ENCODE results near the gene RPL23.

RPL23 gene

DNA sequence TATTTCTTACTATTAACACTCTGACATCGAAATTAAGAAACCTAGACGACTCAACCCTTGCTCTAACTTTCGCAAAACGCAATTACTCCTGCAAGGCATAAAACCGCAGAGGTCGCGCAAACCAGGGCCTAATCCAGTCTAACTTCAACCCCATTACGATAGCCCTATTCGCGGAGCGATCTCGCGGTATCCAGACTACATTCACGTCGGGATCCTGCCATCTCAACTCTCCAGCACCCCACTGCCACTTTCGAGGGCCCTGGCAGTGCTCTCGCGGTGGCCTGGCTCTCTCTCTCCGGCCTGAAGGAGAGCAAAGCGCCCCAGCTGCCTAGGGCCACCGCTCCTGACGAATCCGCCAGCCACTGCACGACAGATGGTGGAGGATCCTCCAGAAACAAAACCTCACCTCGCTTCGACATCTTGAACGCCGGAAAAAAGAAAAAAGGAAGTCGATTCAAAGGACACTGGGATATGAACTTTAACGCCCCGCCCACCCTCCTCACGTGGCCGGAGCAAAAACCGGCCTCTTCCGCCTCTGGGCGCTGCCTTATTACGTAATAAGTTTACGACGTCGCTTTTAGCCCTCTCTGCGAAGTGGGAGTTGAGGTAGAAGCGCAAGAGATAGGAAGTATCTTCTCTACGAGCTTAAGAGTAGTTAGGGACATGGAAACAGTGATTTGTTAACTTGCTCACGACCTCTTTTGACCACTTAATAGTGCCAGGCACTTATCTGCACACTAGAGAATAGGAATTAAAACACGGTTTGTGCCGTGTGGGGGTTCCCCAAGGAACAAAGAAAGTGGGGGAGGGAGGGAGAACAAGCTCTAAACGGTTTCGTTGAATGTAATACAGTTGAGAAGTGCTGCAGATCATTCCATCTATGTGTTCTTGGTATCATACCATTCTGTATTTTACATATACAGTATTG lies at the start of gene RPL23:
RPL23 (minus strand) TSS at position 430 of the 928 bp plus-strand sequence; CDS start at position 419, 11 bp downstream.
- peak; percentile 82 for DNase-seq

DNA sequence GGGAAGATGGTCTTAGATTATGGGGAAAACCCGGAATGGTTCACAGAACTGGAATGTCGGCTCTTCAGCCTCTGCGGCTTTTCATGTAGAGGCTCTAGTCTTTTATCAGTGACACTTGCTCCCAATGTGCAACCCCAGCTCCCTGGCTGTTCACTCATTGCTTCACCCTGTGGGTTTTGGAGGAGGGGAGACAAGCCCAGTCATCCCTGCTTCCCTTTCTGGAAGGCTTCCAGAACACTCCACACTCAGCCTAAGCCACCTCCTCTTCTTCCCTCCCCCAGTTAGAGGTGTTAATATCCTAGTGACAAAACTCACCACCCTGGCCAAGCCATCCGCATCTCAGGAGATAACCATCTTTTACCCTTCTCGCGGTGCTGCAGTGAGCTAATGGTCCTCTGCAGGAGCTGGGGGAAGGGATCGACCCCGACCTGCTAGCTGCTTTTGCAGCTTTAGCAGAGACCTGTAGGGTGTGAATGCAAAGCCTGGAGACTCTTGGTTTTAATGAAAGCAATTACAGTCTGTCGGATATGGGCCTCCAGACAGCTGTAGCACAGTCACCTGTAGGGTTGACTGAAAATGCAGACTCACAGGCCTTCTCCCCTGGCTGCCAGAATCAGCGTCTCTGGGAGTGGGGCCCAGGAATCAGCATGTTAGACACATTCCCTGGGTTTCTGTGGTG lies 47.6 kb upstream of the RPL23 start:
- DNase-seq, result no peak

DNA sequence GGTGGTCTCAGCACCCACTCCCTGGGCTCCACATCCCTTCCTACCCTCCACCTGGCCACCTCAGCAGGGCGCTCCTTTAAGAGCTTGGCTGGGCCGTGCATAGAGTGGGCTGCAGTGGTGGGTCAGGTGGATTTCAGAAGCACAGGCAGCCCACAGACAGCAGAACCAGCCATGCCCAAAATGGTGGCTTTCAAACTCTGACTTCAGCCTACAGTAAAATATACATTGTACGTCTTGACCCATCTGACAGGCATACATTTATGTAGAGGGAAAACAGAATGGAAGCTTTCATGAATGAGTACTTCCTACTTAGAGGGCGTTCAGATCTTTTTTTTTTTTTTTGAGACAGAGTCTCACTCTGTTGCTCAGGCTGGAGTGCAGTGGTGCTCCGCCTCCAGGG lies 45.9 kb upstream of the RPL23 start:
- DNase-seq, result no peak

DNA sequence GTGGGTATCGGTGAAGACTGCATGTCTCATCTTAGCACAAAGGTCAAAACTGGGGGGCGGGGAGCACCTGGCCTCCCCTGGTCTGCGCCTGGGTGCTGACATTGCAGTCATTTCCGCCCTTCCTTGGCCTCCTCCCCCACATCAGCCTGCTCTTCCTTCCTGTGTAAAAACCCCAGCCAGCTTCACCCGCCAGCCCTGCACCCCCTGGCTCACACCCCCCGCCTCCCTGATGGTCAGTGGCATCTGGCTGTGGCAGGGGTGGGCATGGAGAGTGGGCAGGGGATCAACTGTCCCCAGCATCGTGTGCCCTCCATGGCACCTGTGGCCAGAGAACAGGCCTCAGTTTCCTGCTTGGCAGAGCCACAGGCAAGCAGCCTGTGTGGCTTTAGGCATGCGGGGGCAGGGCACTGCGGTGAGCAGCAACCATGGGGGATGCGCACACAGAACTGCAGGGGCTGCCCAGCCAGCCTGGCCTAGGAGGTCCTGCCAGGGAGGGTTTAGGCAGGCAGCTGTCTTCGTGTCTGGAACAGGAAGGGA lies 45.4 kb upstream of the RPL23 start:
- peak; percentile 65 for DNase-seq

DNA sequence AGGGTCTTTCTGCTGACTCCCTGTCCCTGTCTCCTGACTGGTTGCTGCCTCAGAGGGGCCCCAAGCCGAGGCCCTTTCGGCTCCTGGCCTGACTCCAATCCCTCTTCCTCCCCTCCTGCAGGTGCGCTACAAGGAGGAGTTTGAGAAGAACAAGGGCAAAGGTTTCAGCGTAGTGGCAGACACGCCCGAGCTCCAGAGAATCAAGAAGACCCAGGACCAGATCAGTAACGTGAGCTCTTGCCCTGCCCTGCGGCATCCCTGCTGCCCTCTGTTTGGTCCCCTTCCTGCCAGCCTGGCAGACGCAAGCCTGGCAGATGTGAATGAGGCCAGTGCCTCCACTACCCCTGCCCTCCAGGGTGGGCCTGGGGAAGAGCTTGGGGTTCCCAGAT lies 44.8 kb upstream of the RPL23 start:
- DNase-seq, result no peak

DNA sequence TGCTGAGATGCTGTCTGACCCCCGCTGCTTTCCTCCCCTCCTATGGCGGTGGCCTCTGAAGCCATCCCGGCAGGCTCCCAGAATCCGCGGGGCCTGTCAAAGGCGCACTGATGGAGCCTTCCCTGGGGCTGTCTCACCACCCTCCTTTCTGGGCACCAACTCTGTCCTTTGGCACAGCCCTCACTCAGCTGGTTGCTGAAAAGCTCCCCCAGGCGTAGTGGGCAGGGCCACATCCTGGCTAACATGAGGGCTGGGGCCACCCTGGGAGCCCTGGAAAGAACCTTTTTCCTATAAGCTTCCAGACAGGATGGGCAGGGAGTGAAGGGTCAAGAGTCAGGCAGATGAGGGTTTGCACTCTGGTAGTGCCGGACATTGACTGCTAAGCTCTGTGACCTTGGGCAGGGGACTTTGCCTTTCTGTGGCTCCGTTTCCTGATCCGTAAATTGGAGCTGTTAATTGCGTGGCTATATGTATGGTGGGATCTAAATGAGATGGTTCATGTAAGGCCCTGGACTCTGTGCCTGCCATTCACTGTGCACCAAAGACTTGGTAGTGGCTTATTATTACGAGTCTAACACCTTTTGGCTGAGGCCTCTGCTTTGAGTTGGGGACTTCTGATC lies 44.3 kb upstream of the RPL23 start:
- no peak for DNase-seq

DNA sequence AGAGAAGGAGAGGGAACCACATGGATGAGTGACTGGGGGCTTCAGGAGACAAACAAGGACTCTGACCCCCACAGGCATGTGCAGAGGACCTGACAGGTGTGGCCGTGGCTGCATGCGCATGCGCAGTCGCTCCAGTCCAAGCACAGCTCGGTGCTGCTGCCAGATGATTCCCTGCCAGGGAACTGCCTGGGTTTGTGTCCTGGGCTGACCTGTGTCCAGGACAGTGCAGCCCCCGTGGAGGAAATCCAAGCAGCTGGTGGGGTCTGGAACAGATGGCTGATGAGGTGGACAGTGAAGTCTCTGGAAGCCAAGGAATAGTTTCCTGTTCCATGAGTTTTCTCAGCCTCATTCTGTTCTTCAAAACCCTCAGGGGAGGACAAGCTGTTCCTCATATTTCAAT lies 43.7 kb upstream of the RPL23 start:
- DNase-seq, result no peak

DNA sequence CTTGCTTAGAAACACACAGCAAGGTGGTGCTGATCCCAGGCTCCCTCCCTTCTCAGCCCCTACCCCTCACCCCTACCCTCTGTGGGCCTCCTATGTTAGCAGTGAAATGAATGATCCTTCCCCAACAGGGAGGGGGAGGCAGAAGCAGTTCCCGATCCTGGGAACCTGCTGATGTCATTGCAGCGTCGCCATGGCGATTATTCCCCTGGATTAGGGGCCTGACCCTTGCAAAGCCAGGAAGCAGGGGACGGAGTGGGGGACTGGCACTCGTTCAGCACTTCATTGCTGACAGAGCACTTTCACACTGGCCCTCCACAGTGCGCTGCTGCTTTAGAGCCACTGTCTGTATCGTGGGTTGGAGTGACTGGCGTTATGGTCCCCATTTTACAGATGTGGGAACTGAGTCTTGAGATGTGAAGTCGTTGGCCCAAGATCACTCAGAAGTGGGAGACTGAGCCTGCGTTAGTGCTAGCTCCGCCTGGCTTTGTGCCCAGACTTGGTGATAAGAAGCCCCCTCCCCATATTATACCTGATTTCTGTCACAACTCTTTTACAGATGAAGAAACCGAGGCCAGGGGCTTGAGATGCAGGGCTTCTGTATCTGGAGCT lies 42.9 kb upstream of the RPL23 start:
- no peak for DNase-seq

DNA sequence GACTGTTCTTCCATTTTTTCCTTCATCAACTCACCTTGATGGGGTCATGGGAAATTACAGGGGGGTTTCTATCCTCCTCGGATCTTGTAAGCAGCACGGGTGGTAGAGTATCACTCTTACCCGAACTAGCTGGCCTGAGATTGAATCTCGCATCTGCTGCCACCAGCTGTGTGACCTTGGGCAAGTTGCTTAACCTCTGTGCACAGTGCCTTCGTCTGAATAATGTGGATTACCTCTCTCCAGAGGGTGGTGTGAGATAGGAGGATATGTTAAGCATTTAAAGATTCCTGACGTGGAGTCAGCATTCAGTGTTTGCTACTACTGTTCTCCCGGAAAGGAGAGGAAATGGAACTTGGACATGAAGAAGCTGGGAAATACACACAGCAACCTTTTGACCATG lies 40.8 kb upstream of the RPL23 start:
- no peak for DNase-seq

DNA sequence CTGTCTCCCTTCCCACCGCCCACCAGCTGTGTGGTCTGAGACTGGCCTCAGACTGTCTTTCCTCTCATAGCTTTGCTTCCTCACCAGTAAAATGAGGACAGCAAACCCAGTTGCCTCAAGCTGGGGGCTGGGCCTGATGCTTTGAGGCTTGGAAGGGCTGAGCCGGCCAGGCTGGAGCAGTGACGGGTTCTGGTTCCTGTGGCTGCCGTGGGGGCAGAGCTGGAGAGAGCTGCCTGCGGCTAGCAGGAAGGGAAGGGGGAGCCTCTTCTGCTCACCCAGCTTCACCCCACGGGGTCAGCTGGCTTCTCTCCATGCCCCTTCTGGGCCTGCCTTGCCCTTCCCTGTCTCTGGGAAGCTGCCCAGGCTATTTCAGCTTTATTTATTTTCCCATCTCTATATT lies 40.1 kb upstream of the RPL23 start:
- no peak for DNase-seq

DNA sequence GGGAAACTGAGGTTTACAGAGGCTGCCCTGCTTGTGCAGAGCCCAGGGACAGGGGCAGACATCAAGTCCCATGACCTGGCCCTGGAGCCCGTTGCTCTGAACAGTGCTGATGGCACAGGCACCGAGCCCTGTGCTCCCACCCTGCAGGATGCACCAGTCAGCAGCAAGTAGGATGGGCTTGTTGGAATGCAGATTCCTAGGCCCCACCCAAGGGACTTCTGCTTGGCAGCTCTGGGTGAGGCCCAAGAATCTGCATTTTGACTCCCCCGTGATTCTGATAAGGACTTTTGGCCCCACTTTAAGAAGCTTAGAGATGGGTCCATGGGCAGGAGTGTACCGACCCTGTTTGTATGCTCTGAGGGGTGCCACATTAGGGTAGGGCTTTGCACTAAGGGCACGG lies 39.6 kb upstream of the RPL23 start:
- no peak for DNase-seq

DNA sequence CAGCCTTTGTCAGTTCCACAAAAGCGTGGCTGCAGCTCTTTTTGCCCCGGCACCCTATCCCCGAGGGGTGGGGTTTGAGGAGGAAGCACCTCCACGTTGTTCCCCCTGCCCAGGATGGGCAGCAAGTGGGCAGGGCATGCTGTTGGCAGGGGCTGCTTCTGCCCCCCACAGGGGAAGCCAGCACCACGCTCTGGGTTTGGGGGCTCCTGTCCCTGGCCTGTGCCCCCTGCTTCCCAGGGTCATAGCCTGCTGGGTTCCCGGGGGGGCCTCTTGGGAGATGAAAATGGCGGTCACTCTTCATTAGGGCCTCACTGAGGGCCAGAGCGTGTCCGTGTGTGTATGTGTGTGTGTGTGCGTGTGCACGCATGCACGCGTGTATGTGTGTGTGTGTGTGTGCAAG lies 39.1 kb upstream of the RPL23 start:
- DNase-seq, result no peak

DNA sequence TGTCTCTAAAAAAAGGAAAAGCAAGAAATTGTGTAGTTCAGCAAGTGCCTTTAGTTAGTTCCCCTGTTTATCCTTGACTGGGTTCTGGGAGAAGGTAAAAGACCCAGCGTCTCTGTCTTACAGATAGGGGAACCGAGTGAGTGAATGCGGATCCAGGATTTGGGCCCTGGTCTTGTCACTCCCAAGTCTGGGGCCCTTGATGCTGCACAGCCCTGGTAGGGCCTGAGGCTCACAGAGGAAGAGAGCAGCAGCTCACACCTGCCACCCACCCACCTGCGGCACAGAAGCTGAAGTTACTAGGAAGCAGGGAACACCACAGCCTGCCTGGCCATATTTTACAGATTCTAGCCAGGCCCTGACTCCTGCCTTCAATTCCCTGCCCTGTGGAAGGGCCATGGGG lies 38.6 kb upstream of the RPL23 start:
- DNase-seq, result no peak

DNA sequence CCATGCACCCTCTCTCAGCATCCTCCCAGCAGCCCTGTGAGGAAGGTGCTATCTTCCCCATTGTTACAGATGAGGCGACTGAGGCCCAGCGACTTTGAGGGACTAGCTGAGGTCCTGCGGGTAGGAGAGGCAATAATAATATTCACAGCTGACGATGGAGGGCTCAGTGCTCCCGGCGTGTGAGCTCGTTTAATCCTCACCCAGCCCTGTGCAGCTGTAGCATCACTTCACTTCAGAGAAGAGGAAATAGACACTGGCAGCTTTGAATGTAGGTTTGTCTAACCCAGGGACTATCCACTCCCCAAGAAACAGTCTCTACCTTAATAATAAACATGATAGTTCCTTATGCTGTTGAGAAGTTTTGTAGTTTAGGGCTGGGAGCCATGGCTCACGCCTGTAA lies 37.9 kb upstream of the RPL23 start:
- no peak for DNase-seq

DNA sequence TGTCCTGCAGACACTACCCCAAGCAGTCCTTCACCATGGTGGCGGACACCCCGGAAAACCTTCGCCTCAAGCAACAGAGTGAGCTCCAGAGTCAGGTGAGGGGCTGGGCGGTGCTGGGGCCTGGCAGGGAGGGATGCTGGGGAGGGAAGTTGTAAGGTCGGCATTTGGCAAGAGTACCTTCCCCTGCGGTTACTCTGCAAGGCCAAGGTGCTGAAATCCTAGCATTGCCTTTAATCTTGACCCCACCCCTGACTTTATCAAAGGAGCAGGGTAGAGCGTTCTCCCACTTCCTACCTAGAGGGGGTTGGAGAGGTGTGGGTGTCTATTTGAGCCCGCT lies 36.9 kb upstream of the RPL23 start:
- no peak for DNase-seq

DNA sequence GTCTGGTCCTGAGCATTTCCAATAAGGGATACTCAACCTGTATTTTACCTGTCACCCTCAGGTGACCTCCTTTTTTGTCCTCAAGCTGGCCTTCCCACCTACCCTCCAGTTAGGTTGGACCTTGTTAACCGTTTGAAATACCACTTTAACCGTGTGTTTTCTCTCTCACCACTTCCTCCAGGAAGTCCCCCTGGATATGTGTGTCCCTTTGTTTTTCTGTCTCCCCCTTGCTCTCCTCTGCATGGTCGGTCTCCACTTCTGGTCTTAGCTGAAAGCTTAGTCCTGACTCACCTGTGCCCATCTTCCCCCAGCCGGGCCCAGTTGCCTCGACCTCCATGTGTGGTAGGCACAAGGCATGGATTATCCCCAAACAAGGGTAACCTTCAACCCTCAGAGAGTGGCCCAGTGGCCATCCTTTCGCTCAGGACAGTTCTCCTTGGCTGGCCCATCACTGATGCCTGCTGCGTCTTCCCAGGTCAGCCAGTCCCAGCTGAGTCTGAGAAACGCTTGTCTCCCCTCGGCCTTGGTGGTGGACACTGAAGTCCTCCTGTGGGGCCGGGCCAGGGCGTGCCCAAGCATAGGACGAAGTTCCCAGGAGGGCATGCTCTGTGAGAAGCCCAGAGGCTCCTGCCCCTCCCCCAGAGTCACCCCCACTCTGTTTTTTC lies 36.4 kb upstream of the RPL23 start:
- DNase-seq, result no peak

DNA sequence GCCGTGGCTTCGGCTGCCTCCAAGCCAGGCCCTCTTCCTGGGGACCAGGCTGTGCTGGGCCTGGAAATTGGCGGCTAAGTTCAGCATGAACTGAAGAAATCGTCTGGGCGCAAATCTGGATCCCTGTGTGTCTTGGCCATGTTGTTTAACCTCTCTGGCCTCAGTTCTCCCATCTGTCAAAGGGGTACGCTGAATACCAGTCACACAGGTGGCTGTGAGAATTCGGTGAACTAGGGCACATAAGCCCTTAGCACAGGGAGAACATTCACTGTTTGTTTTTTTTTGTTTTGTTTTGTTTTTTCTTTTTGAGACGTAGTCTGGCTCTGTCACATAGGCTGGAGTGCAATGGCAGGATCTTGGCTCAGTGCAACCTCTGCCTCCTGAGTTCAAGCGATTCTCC lies 35.3 kb upstream of the RPL23 start:
- DNase-seq, result no peak

DNA sequence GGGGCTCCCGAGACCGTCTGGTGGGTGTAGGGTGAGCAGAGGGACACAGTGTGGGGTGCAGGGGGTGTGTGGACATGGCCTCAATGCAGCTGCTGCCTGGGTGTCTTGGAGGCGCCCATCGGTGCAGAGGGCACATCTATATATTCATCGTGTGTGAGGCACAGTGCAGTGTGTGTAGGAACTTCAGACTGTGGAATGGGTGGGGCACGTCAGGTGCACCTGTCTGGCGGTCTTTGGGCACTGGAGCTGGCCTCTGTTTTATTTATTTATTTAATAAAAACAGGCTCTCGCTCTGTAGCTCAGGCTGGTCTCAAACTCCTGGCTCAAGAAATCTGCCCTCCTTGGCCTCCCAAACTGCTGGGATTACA lies 33.1 kb upstream of the RPL23 start:
- no peak for DNase-seq

DNA sequence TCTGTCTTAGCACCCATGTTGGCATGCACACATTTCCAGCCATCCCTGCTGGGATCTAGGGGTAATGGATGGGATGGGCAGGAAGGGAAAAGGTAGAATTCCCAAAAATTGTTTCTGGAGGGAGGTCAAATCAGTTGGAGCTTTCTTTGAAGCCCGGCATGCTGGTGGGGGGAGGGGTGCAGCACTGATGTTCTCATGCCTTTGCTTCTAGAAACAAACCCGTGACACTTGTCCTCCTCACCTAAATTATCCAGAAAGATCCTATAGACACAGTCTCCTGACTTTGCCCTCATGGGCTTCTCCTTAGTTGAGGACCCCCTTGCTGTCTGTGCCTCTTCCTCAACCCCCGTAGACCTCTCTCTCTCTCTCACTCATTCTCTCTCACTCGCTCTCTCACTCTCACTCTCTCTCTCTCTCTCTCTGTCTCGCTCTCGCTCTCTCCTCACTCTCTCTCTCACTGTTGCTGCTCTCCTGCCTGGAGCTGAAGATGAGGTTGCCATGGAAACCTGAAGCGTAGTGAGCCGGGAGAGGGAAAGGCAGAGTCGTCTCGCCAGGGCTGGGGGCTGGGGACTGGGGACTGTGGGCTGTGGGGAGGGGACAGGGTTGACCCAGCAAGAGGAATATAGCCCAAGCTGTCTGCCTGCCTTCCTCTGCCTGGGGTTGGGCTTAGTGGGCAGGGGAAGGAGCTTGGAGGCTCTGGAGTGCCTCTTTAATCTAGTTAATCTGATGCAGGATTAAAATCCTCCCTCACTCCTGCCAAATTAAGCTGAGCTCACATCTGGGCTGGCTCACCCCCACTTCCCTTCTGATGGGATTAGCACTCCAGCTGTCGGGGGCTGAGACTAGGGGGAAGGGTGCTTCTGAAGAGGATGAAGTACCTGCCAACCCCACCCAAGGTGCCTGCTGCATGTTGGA lies 32.5 kb upstream of the RPL23 start:
- DNase-seq, result no peak

DNA sequence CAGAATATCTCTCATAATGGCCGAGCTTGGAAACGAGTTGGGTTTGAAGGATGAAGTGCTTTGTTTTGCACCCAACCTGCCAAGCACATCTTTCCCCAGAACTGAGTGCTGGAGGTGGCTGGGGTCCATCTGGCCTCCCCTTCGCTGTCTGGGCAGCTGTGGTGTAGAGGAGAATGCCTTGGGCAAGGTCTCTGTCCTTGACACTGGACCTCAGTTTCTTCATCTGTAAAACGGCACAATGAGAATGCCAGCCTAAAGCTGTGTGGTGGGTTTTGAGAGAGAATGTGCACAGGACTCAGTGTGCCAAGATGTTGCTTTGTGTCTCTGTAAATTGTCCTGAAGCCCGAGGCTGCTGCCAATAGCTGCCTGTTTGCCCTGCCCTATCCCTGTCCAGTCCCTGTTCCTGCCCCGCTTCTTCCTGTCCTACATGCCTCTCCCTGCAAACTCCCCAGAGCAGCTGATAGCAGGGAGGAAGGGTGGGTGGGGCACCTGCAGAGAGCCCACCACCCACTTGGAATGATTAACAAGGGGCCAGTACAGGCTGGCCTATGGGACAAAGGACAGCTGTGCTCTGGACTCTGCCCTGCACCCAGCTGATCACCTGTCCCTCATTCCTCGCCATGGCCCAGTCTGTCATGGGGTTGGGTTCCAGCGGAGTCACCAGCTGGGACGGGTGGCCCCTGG lies 31.7 kb upstream of the RPL23 start:
- DNase-seq, result no peak
